Left hindlimb (tissue), 1 donor: ENCODE data around the gene UBR4.

ENCODE experiments used
- DNase-seq: peaks from one replicate; pipeline ENCODE4 v3.0.0-alpha.2; 2018

UBR4 gene

DNA sequence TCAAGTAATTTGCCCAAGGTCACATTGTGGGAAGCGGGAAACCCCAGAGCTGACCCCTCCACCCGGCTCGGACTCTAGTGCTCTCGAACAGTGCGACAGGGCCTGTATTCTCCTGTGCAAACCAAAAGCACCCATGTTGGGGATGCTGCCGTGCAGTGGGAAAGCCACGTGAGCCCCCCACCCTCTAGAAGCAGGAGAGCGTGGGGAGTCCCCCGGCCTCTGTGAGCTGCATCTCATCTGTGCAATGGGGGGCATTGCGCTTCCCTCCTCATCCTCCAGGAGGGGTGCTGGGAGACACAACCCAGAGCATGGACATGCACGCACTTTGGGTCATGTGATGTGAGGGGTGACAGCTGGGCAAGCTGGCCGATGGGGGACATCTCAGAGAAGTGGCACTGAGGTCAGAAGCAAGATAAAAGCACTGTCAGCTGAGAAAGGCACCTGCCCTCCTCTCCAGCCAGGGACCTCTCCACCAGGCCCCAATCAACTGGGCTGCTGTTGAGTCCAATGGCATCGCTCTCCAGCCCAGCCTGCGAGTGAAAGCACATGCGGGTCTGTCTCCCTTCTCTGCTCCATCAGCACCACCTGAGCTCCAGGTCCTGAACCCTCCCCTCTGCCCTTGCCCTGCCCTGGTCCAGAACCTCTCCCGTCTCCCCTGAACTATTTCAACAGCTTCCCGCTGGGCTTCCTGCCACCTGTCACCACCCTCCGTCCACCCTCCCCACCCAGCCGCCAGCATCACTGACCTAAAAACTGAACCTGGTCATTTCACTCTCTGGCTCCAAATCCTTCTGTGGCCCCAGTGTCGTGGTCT, 177.2 kb downstream of the UBR4 start:
- DNase-seq: no peak

DNA sequence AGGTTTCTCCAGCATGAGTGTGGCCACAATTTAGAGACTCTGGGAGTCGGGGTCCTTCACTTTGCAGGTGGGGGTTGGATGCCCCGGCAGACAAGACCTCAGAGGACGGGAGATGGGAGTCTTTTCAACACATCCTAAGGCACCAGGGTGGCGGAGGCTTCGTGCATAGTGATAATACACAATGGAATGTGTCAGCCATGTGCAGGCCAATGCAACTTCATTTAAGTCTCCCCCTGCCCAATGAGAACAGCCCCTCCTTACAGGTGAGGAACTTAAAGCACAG, 177.7 kb downstream of the UBR4 start:
- DNase-seq: no peak

DNA sequence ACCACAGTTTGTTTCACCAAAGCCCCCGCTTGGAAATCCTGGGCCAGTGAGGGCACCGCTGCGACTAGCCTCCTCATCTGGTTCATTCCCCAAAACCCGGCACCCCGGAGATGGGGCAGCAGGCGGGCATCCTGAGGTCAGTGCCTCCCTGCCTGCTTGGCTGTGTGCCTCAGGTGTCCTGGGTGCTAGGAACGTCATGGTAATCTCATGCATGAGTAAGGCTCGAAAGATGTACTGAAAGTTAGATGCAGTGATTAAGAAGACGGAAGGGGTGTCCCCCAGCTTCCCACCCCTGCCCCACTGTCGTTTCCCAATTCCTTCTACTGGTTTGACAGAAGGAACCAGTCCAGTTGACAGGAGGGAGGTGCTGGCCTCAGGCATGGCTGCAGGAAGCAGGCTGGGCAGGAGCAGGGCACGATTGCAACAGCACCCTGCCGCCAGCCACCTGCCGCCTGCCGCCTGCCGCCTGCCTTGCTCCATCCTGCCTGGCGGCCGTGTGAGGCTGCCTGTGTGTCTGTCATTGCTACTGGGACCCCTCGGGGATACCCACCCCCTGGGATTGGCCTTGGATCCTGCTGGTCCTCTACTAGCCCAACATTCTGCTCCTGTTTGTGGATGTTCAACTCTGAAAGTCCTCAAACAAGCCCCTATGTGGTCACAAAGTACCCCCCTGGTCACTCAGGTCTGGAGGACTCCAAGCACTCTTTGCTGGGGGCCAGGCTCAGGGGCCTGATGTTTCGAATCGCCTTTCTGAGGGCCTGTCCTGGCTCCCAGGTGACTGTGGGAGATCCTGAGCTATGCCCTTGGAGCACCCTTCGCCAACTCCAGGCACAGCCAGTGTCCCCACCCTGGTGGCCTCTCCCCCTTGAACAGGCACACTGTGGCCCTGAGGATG, 180.6 kb downstream of the UBR4 start:
- no peak for DNase-seq

DNA sequence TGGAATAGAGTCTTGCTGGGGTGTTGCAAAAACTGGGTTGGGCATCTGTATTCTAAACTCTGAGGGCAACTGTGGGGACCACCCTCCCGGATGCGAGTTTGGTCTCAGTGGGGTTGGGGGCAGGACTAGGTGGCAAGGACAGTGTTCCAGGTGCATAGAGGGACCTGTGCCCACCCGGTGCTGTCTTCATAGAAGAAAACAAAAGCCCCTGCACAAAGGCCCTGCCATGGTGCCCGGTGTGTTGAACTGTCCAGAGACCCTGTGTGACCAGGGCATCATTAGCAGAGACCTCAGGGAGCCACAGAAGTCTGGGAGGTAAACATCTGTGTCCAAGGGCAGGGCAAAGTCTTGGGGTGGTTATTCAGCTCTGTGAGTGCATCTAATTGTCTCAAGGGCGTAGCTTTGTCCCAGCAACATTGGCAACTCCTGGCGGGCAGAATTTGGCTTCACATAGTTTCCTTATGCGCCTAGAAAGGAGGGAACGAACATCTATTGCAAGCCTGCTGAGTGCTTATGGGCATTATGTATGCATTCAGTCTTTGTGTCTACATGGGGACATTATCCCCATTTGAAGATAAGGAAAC, 181.4 kb downstream of the UBR4 start:
- DNase-seq: no peak

DNA sequence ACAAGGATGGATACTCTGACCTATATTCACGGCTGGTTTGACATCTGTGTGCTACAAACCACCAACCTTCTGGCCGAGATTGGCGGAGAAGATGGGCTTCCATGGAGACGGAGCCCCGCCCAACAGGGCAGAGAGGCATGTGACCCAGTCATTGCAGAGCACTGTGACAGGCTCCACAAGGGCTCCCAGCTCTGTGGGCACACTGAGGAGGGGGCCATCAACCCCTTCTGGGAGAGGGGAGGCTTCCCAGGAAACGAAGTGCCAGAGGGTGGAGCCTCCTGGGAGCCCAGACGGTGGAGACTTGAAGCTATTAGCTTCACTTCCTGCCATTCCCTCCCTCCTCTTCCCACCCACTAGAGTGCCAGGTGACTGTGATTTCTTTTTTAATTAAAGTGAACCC, 182.0 kb downstream of the UBR4 start:
- DNase-seq: no peak
